GOT3 (cell line): Measurements from ENCODE around the gene CTNNAL1.
A peak's percentile ranks its signal among the peaks of the same experiment; 100 is the strongest.
"Not testable (repeated sequence)": the region's sequence is repeated elsewhere in the genome, so short reads cannot be mapped to it uniquely, and the experiment has no call there.

Experiments used
- DNase-seq: peaks from one replicate; lab custom pipeline; 2025; ENCODE audit warnings: mixed read lengths; lab: John Stamatoyannopoulos, UW

CTNNAL1 gene

GRCh38 chr9:109012876-109013678 lies at the start of gene CTNNAL1:
Gene CTNNAL1, minus strand, starts transcription at chr9:109013499. Its CDS starts 57 bp downstream, at chr9:109013442.
- DNase-seq = peak; percentile 1

- DNase-seq = no peak
Measured at GRCh38 chr9:109062543-109062942, 49.2 kb upstream of the CTNNAL1 start.

- no peak for DNase-seq
Measured at GRCh38 chr9:109060191-109060590, 46.9 kb upstream of the CTNNAL1 start.

DNA sequence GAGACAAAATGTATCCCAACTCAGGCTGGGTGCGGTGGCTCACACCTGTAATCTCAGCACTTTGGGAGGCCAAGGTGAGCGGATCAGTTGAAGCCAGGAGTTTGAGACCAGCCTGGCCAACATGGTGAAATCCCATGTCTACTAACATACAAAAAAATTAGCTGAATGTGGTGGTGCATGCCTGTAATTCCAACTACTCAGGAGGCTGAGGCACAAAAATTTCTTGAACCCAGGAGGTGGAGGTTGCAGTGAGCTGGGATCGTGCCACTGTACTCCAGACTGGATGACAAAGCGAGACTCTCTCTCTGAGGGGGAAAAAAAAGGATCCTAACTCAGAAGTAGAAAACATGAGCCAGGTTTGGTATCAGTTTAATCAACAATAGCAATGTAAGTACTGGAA lies 39.8 kb upstream of the CTNNAL1 start:
- not testable (repeated sequence) for DNase-seq

GRCh38 chr9:109052416-109052815 lies 39.1 kb upstream of the CTNNAL1 start:
- no peak for DNase-seq

GRCh38 chr9:109051733-109052132 lies 38.4 kb upstream of the CTNNAL1 start:
- no peak for DNase-seq

GRCh38 chr9:109050444-109050843 lies 37.1 kb upstream of the CTNNAL1 start:
- no peak for DNase-seq

GRCh38 chr9:109048822-109049221 lies 35.5 kb upstream of the CTNNAL1 start:
- DNase-seq = no peak

GRCh38 chr9:109047259-109047658 lies 34.0 kb upstream of the CTNNAL1 start:
- no peak for DNase-seq

- no peak for DNase-seq
Measured at GRCh38 chr9:109046346-109046745, 33.0 kb upstream of the CTNNAL1 start.

GRCh38 chr9:109043578-109043977 lies 30.3 kb upstream of the CTNNAL1 start:
- DNase-seq = no peak

- DNase-seq = no peak
Measured at GRCh38 chr9:109040571-109040970, 27.3 kb upstream of the CTNNAL1 start.

- no peak for DNase-seq
Measured at GRCh38 chr9:109039539-109039938, 26.2 kb upstream of the CTNNAL1 start.

DNA sequence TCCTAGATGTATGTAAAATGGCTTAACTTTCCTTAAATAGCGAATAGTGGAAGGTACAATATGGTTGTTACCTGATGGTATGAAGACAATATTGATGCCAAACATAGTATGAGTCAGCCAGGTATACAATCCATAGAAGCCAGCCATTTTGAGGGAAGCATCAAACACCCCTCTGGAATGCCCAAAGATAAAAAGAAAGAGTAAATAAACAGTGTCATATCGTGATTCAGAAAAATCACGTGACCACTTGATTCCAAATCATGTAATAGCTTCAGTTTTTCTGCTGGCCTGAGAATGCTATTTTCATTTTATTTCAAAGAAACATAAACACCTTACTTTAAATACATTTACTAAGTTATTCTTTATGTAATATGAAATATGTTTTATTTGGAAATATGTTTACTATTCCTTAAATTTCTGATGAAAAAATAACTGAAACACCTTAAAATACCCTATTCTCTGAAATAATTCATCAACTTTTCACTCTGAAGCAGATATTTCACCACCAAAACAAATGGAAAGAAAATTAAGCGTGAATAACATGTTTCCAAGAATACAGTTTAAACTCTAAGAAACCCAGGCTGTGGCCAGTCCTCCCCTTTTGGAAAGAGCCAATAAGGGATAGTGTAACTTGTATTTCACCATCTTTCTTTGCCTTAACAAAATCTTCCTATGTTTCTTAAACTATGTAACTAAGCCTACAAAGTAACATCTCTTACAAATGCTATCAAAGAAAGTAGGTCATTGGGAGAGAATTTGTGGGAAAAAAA lies 24.8 kb upstream of the CTNNAL1 start:
- DNase-seq = no peak

- no peak for DNase-seq
Measured at GRCh38 chr9:109036744-109037680, 23.7 kb upstream of the CTNNAL1 start.

DNA sequence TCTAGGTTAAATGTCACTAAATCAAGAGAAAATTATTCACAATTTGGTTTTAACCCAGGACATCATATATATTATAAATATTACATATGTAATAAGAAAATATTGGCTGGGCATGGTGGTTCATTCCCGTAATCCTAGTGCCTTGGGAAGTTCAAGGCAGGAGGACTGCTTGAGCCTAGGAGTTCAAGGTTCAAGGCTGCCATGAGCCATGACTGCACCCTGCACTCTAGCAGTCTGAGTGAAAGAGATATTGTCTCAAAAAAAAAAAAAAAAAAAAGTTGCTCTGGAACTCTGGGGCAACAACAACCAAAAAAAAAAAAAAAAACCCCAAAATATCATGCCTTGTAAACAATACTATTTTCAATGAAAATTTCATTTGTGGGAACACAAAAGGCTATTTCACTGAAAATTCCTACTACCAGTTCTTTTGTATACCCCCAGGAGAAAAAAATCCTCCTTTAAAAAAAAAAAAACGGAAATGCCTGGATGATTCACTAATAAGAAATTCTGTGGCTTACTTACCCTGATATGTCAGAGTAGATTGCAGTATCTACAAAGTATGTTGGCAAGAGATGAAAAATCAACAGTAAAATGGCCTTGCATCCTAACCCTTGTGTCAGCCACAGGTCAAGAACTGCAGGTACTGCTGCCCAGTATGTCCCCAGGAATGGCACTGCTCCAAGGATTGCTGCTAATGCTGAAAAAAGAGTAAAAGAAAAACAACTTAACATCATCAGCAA lies 22.6 kb upstream of the CTNNAL1 start:
- DNase-seq = no peak

- DNase-seq = no peak
Measured at GRCh38 chr9:109033941-109034700, 20.8 kb upstream of the CTNNAL1 start.

GRCh38 chr9:109031241-109031640 lies 17.9 kb upstream of the CTNNAL1 start:
- DNase-seq = no peak

DNA sequence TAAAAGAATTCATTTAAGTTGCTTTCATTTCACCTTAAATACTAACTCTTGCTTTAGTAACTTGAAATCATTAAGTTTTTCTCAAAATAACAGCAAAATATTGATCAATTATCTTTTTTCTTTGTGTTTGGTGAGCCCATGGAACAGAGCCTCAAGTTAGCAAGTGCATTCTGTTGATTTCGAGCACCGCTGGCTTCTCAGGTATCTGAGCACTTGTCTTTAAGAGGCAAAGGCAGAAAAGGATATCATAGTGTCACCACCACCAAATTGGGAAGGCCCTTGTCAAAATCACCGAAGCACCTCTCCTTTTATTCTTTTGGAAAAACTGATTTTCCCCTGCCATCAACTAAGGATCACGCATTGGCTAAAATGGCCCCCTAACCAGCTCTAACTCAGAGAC lies 17.1 kb upstream of the CTNNAL1 start:
- DNase-seq = no peak

- no peak for DNase-seq
Measured at GRCh38 chr9:109028457-109028856, 15.2 kb upstream of the CTNNAL1 start.

DNA sequence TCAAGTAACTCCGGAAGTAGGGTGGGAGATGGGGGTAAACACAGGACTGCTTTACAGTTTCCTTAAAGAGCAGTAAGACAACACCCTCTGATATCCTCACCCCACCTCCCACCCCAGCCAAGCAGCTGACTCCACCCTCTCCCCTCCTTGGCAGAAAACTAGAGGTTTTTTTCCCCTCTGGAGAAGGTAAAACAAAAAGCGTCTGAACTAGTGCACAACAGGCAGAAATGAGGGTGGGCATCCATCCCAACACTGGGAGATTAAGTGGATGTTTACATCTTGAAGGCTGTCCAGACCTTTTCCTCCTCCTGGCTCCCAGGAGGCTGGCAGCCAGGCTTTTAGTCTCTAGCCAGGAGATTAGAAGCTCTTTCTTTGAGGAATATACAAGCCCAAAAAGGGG lies 13.9 kb upstream of the CTNNAL1 start:
- DNase-seq = no peak
